SH-SY5Y (cell line): ENCODE data around the gene RBSN.

Experiments
- GATA2 ChIP-seq: IDR thresholded peaks from 2 replicates; pipeline ENCODE4 v1.6.1; 2011; ENCODE audit warnings: mild to moderate bottlenecking, low read depth, low read length
- GATA3 ChIP-seq: IDR thresholded peaks from 2 replicates; pipeline ENCODE4 v1.6.1; 2011; ENCODE audit warnings: low read depth, mild to moderate bottlenecking, low read length, moderate library complexity

DNA sequence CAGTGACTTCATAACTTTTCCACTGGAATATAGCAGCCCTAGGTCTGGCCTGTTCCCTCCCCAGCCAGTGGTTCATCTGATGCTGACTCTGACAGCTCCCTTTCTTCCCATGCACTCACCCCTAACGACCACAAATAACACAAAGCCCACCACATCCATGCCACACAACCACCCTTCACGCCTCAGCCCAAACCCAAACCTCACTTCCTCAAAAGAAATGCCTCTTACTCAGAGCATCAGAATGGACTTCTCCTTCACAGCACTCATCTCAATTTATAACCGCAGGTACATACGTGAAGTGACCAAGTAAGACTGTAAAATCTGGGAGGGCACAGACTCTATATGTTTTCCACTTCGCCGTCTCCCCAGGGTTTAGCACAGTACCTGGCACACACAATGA is 1.1 kb downstream of the RBSN start:
- TF ChIP-seq GATA2 (no peak), GATA3 (no peak)
